Thyroid gland (tissue), 4 donors: Measurements from ENCODE around the gene LHFPL2.

ENCODE experiments used
- CTCF ChIP-seq, 6 experiments: fragments of 200-600 bp in 3 of 6; fragments of 450-650 bp in 3 of 6; sonication (generic) in 3 of 6; IDR thresholded peaks; one replicate each; pipeline ENCODE4 v1.5.1; 2016 to 2019; ENCODE audit warnings: antibody characterized with exemption in 6 of 6, mild to moderate bottlenecking in 2 of 6, inconsistent platforms in 1 of 6, moderate library complexity in 1 of 6
- POLR2A ChIP-seq, 2 donors: fragments of 450-650 bp; IDR thresholded peaks; one replicate each; pipeline ENCODE4 v1.6.1; 2017; ENCODE audit warnings: antibody characterized with exemption in 2 of 2, mild to moderate bottlenecking in 2 of 2, moderate library complexity in 1 of 2

GRCh38 chr5:78473751-78474150 lies 174.8 kb downstream of the LHFPL2 start:
- TF ChIP-seq CTCF (IDR thresholded peaks at IDR 0.05) (no peak), POLR2A (IDR thresholded peaks at IDR 0.05) (no peak)
